OCI-LY7 (cell line): Measurements from ENCODE around the gene NEDD9. TPM values are rescaled to one million over a fixed set of nuclear protein-coding genes. Genes with fewer than 3 reads are reported as not detected.

Experiments
- BruUV-seq: library from RNA; stranded (reverse); fragments of 400-500 nt; replicated peaks from 2 replicates; lab custom pipeline; 2021; lab: Mats Ljungman, UMichigan
- CTCF ChIA-PET: fragments of 300-600 bp; sonication (Branson Sonifier 250); formaldehyde crosslinking; loops from one replicate; lab custom pipeline; 2022; ENCODE audit warnings: antibody characterized with exemption; ENCODE audit not compliant: unreplicated experiment; lab: Charles Lee
- POLR2A ChIA-PET: fragments of 300-600 bp; sonication (Branson Sonifier 250); formaldehyde crosslinking; loops from one replicate; lab custom pipeline; 2022; ENCODE audit warnings: antibody characterized with exemption; lab: Charles Lee
- DNase-seq: peaks from one replicate; pipeline ENCODE4 v3.0.0-alpha.2; 2015; ENCODE audit warnings: low spot score
- H2AFZ ChIP-seq: fragments of 200-600 bp; sonication (generic), shearing (Covaris generic); 2 replicates; pipeline ENCODE4 v1.6.1; 2014; ENCODE audit warnings: mild to moderate bottlenecking, antibody characterized with exemption, low read length, moderate library complexity
- H3K27ac ChIP-seq: fragments of 200-600 bp; sonication (generic); 2 replicates; pipeline ENCODE4 v1.5.1; 2014; ENCODE audit warnings: mixed run types, low read depth, mild to moderate bottlenecking, moderate library complexity, low read length, inconsistent platforms; ENCODE audit not compliant: poor library complexity, severe bottlenecking
- H3K36me3 ChIP-seq: fragments of 200-600 bp; sonication (generic); 2 replicates; pipeline ENCODE4 v1.6.1; 2014; ENCODE audit warnings: mild to moderate bottlenecking, antibody characterized with exemption, low read length, moderate library complexity, mixed read lengths; ENCODE audit not compliant: insufficient read depth
- H3K4me1 ChIP-seq: fragments of 200-600 bp; sonication (generic); 2 replicates; pipeline ENCODE4 v1.5.1; 2014; ENCODE audit warnings: mild to moderate bottlenecking, low read length; ENCODE audit not compliant: insufficient read depth, poor library complexity, severe bottlenecking
- H3K4me2 ChIP-seq: fragments of 200-600 bp; sonication (generic); 2 replicates; pipeline ENCODE4 v1.6.1; 2014; ENCODE audit warnings: mild to moderate bottlenecking, low read length
- H3K4me3 ChIP-seq: fragments of 200-600 bp; sonication (generic); 2 replicates; pipeline ENCODE4 v1.5.1; 2014; ENCODE audit warnings: mild to moderate bottlenecking, low read depth, low read length; ENCODE audit not compliant: poor library complexity, severe bottlenecking
- H3K79me2 ChIP-seq: fragments of 200-600 bp; sonication (generic); 2 replicates; pipeline ENCODE4 v1.6.1; 2016; ENCODE audit warnings: low read depth, mild to moderate bottlenecking, low read length, moderate library complexity, mixed read lengths; ENCODE audit not compliant: insufficient read depth
- H3K9me2 ChIP-seq: fragments of 200-600 bp; sonication (generic); 2 replicates; pipeline ENCODE4 v1.6.1; 2016; ENCODE audit warnings: mild to moderate bottlenecking, low read length, mixed read lengths; ENCODE audit not compliant: insufficient read depth
- H3K9me3 ChIP-seq: fragments of 200-600 bp; sonication (generic); 2 replicates; pipeline ENCODE4 v1.6.1; 2014; ENCODE audit warnings: mild to moderate bottlenecking, mixed run types, low read length, mixed read lengths
- H4K20me1 ChIP-seq: fragments of 200-600 bp; sonication (generic); 2 replicates; pipeline ENCODE4 v1.6.1; 2014; ENCODE audit warnings: mild to moderate bottlenecking, antibody characterized with exemption, low read length, moderate library complexity, mixed read lengths; ENCODE audit not compliant: insufficient read depth
- CTCF ChIP-seq: fragments of 200-600 bp; sonication (generic); conservative IDR thresholded peaks from 2 replicates; pipeline ENCODE4 v1.5.1; 2014; ENCODE audit warnings: mild to moderate bottlenecking, antibody characterized with exemption, low read length, moderate library complexity, mixed read lengths
- EZH2phosphoT487 ChIP-seq: fragments of 200-600 bp; sonication (generic); IDR thresholded peaks from 2 replicates; pipeline ENCODE4 v1.6.1; 2018; ENCODE audit warnings: low read depth, borderline replicate concordance, mild to moderate bottlenecking, mixed run types, antibody characterized with exemption, low read length, moderate library complexity, mixed read lengths
- intact Hi-C: fragments of 100-400 bp; cut with micrococcal nuclease; formaldehyde crosslinking; loops from one replicate; pipeline ENCODE4 v1.10.0; 2022; ENCODE audit not compliant: unreplicated experiment
- total RNA-seq, 2 experiments: library from RNA; depleted of rRNA in 1 of 2; stranded (reverse); fragments of >200 nt in 1 of 2; shearing (Covaris generic) in 1 of 2; gene quantifications; 2 replicates each; pipeline ENCODE4 v1.2.3, GENCODE V29; 2014 to 2022

NEDD9 gene
- total RNA-seq, 2 experiments from 2014 or later = 13.0 to 41.6 TPM

GRCh38 chr6:11275598-11275997 is 43.1 kb upstream of the NEDD9 start:
- Histone ChIP-seq H3K4me1 (no peaks in the 10 kb centered on the region), H3K79me2 (no peaks in the 10 kb centered on the region), H3K27ac (no peak overlapping the region), H3K4me2 (no peak overlapping the region), H3K4me3 (no peak overlapping the region), H3K36me3 (no peaks in the 10 kb centered on the region), H3K9me3 (no peaks in the 10 kb centered on the region), H3K9me2 (no peaks in the 10 kb centered on the region), H2AFZ (no peak overlapping the region), H4K20me1 (no peaks in the 10 kb centered on the region)
- no peak for TF ChIP-seq CTCF
- TF ChIP-seq EZH2phosphoT487 = no peak
- intact Hi-C loops = no loop called here
- ChIA-PET CTCF (no interaction called here), POLR2A (no interaction called here)
- BruUV-seq = no TSS peak
- DNase-seq = no peak

GRCh38 chr6:11273406-11274065 is 41.1 kb upstream of the NEDD9 start:
- no peaks in the 10 kb centered on the region for H3K79me2 ChIP-seq
- TF ChIP-seq EZH2phosphoT487 = no peak
- no peak for TF ChIP-seq CTCF
- POLR2A ChIA-PET = no interaction called here
- BruUV-seq = no TSS peak
- H3K4me3 ChIP-seq = no peak overlapping the region
- H3K4me2 ChIP-seq = no peak overlapping the region
- H4K20me1 ChIP-seq = no peaks in the 10 kb centered on the region
- no peaks in the 10 kb centered on the region for H3K4me1 ChIP-seq
- H3K27ac ChIP-seq = no peak overlapping the region
- no peaks in the 10 kb centered on the region for H3K9me3 ChIP-seq
- CTCF ChIA-PET = no interaction called here
- no peak for DNase-seq
- intact Hi-C loops = no loop called here
- no peak overlapping the region for H2AFZ ChIP-seq
- H3K9me2 ChIP-seq = no peaks in the 10 kb centered on the region
- no peaks in the 10 kb centered on the region for H3K36me3 ChIP-seq

GRCh38 chr6:11272491-11273192 is 40.2 kb upstream of the NEDD9 start:
- TF ChIP-seq EZH2phosphoT487 = no peak
- TF ChIP-seq CTCF = no peak
- no peak for DNase-seq
- H3K9me3 ChIP-seq = no peaks in the 10 kb centered on the region
- no peak overlapping the region for H2AFZ ChIP-seq
- no peaks in the 10 kb centered on the region for H3K4me1 ChIP-seq
- ChIA-PET POLR2A (no interaction called here), CTCF (no interaction called here)
- no TSS peak for BruUV-seq
- intact Hi-C loops = no loop called here
- no peaks in the 10 kb centered on the region for H4K20me1 ChIP-seq
- H3K4me2 ChIP-seq = no peak overlapping the region
- H3K27ac ChIP-seq = no peak overlapping the region
- H3K4me3 ChIP-seq = no peak overlapping the region
- H3K79me2 ChIP-seq = no peaks in the 10 kb centered on the region
- H3K36me3 ChIP-seq = no peaks in the 10 kb centered on the region
- no peaks in the 10 kb centered on the region for H3K9me2 ChIP-seq
